H9 (cell line): Measurements from ENCODE around the gene SRRM2. TPM values are rescaled to one million over a fixed set of nuclear protein-coding genes. Genes with fewer than 3 reads are reported as not detected.

Source experiments
- DNase-seq: peaks from one replicate; pipeline ENCODE4 v3.0.0-alpha.2; 2017
- H2AFZ ChIP-seq: one replicate; pipeline ENCODE4 v1.6.1; 2013; ENCODE audit warnings: mild to moderate bottlenecking, low read length, control low read depth, moderate library complexity
- H2AK5ac ChIP-seq: 2 replicates; pipeline ENCODE4 v1.6.1; 2013; ENCODE audit warnings: low read length, control low read depth, mixed read lengths; ENCODE audit not compliant: insufficient read length
- H2BK120ac ChIP-seq: one replicate; pipeline ENCODE4 v1.6.1; 2013; ENCODE audit warnings: low read depth, mild to moderate bottlenecking, low read length, control low read depth, inconsistent platforms; ENCODE audit not compliant: poor library complexity, severe bottlenecking
- H2BK12ac ChIP-seq: 2 replicates; pipeline ENCODE4 v1.6.1; 2013; ENCODE audit warnings: low read length, control low read depth, mixed read lengths, low read depth; ENCODE audit not compliant: insufficient read length
- H2BK15ac ChIP-seq: 2 replicates; pipeline ENCODE4 v1.6.1; 2013; ENCODE audit warnings: low read depth, low read length, control low read depth
- H2BK20ac ChIP-seq: one replicate; pipeline ENCODE4 v1.6.1; 2013; ENCODE audit warnings: low read depth, mild to moderate bottlenecking, low read length, control low read depth, inconsistent platforms; ENCODE audit not compliant: poor library complexity, severe bottlenecking
- H2BK5ac ChIP-seq: 2 replicates; pipeline ENCODE4 v1.6.1; 2013; ENCODE audit warnings: low read length, control low read depth, mixed read lengths; ENCODE audit not compliant: insufficient read length
- H3K14ac ChIP-seq: 2 replicates; pipeline ENCODE4 v1.6.1; 2013; ENCODE audit warnings: low read length, control low read depth; ENCODE audit not compliant: insufficient read depth
- H3K18ac ChIP-seq: 2 replicates; pipeline ENCODE4 v1.6.1; 2013; ENCODE audit warnings: low read depth, mild to moderate bottlenecking, mixed read lengths, low read length, control low read depth; ENCODE audit not compliant: insufficient read length
- H3K23ac ChIP-seq: 2 replicates; pipeline ENCODE4 v1.6.1; 2013; ENCODE audit warnings: low read length, control low read depth, mixed read lengths, low read depth; ENCODE audit not compliant: insufficient read length
- H3K23me2 ChIP-seq: 2 replicates; pipeline ENCODE4 v1.6.1; 2013; ENCODE audit warnings: low read depth, mild to moderate bottlenecking, mixed read lengths, low read length, control low read depth; ENCODE audit not compliant: insufficient read length, poor library complexity, severe bottlenecking
- H3K27ac ChIP-seq: 2 replicates; pipeline ENCODE4 v1.5.1; 2013; ENCODE audit warnings: low read length, control low read depth, mixed read lengths, low read depth; ENCODE audit not compliant: insufficient read length
- H3K27me3 ChIP-seq: 2 replicates; pipeline ENCODE4 v1.6.1; 2013; ENCODE audit warnings: low read length, control low read depth, inconsistent platforms; ENCODE audit not compliant: insufficient read depth
- H3K4ac ChIP-seq: 2 replicates; pipeline ENCODE4 v1.6.1; 2013; ENCODE audit warnings: low read depth, mild to moderate bottlenecking, control low read depth, inconsistent platforms, low read length, moderate library complexity
- H3K4me1 ChIP-seq: 2 replicates; pipeline ENCODE4 v1.6.1; 2013; ENCODE audit warnings: low read length, control low read depth, inconsistent platforms; ENCODE audit not compliant: insufficient read depth
- H3K4me2 ChIP-seq: 2 replicates; pipeline ENCODE4 v1.6.1; 2013; ENCODE audit warnings: low read length, control low read depth, mixed read lengths; ENCODE audit not compliant: insufficient read length, insufficient read depth
- H3K56ac ChIP-seq: 2 replicates; pipeline ENCODE4 v1.6.1; 2013; ENCODE audit warnings: low read depth, mild to moderate bottlenecking, mixed read lengths, low read length, control low read depth; ENCODE audit not compliant: insufficient read length
- H3K79me1 ChIP-seq: 2 replicates; pipeline ENCODE4 v1.6.1; 2013; ENCODE audit warnings: low read depth, mild to moderate bottlenecking, moderate library complexity, low read length, control low read depth, inconsistent platforms; ENCODE audit not compliant: insufficient read depth, poor library complexity, severe bottlenecking
- H3K79me2 ChIP-seq: 2 replicates; pipeline ENCODE4 v1.6.1; 2013; ENCODE audit warnings: low read length, control low read depth, inconsistent platforms; ENCODE audit not compliant: insufficient read depth
- H3K9ac ChIP-seq: 2 replicates; pipeline ENCODE4 v1.6.1; 2013; ENCODE audit warnings: low read length, control low read depth, mixed read lengths; ENCODE audit not compliant: insufficient read length; ENCODE audit errors: extremely low read depth
- H3K9me3 ChIP-seq: one replicate; pipeline ENCODE4 v1.6.1; 2013; ENCODE audit warnings: low read depth, low read length, inconsistent platforms; ENCODE audit not compliant: control insufficient read depth
- H3T11ph ChIP-seq: one replicate; pipeline ENCODE4 v1.6.1; 2013; ENCODE audit warnings: mild to moderate bottlenecking, low read length, control low read depth, inconsistent platforms
- H4K20me1 ChIP-seq: one replicate; pipeline ENCODE4 v1.6.1; 2013; ENCODE audit not compliant: control insufficient read depth, insufficient read length, insufficient read depth
- H4K5ac ChIP-seq: 2 replicates; pipeline ENCODE4 v1.6.1; 2013; ENCODE audit warnings: low read depth, mild to moderate bottlenecking, mixed read lengths, low read length, control low read depth; ENCODE audit not compliant: insufficient read length
- H4K8ac ChIP-seq: replicated peaks from 2 replicates; pipeline ENCODE4 v1.6.1; 2013; ENCODE audit warnings: low read length, control low read depth, mixed read lengths, low read depth; ENCODE audit not compliant: insufficient read length
- H4K91ac ChIP-seq: 2 replicates; pipeline ENCODE4 v1.6.1; 2013; ENCODE audit warnings: low read depth, mild to moderate bottlenecking, moderate library complexity, mixed read lengths, low read length, control low read depth; ENCODE audit not compliant: insufficient read length
- H3K27ac Mint-ChIP-seq, 3 experiments: 2 replicates in 2 of 3; 3 replicates in 1 of 3; pipeline ENCODE4 v1.8.0; 2020 to 2021; ENCODE audit warnings: mixed read lengths in 3 of 3, mild to moderate bottlenecking in 1 of 3, moderate library complexity in 1 of 3
- H3K27me3 Mint-ChIP-seq: 2 replicates; pipeline ENCODE4 v1.8.0; 2021; ENCODE audit warnings: low read depth, mild to moderate bottlenecking, moderate library complexity, mixed read lengths
- H3K36me3 Mint-ChIP-seq, 3 experiments: 2 replicates in 2 of 3; 3 replicates in 1 of 3; pipeline ENCODE4 v1.8.0; 2020 to 2021; ENCODE audit warnings: low read depth in 3 of 3, mixed read lengths in 3 of 3; ENCODE audit not compliant: insufficient read depth in 1 of 3
- H3K4me1 Mint-ChIP-seq, 2 experiments: 2 replicates each; pipeline ENCODE4 v1.8.0; 2020; ENCODE audit warnings: mixed read lengths in 2 of 2
- H3K4me3 Mint-ChIP-seq, 2 experiments: 2 replicates in 1 of 2; 3 replicates in 1 of 2; pipeline ENCODE4 v1.8.0; 2020 to 2021; ENCODE audit warnings: mild to moderate bottlenecking in 2 of 2, mixed read lengths in 2 of 2, moderate library complexity in 1 of 2
- H3K9me3 Mint-ChIP-seq, 2 experiments: 2 replicates in 1 of 2; 3 replicates in 1 of 2; pipeline ENCODE4 v1.8.0; 2020; ENCODE audit warnings: mild to moderate bottlenecking in 2 of 2, mixed read lengths in 2 of 2, moderate library complexity in 1 of 2
- CTCF ChIP-seq: fragments of 200-600 bp; sonication (generic); conservative IDR thresholded peaks from 3 replicates; pipeline ENCODE4 v1.8.0; 2021; ENCODE audit warnings: antibody characterized with exemption, mild to moderate bottlenecking
- WGBS: extraction: QIAGEN DNeasy Blood & Tissue Kit; methylation state at CpG from one replicate; pipeline ENCODE4 v1.1.7; 2013; ENCODE audit warnings: missing lambda C conversion rate, low lambda C conversion rate, mixed read lengths; ENCODE audit not compliant: insufficient read length; ENCODE audit errors: extremely low coverage; 5-methylcytosine and 5-hydroxymethylcytosine counted together
- total RNA-seq: library from RNA; stranded (reverse); gene quantifications from 2 replicates; pipeline ENCODE4 v1.2.1, GENCODE V29; 2021

SRRM2 gene
- total RNA-seq, 1 experiment from 2014 or later: 694 TPM

GRCh38 chr16:2785101-2785991 is 32.9 kb downstream of the SRRM2 start:
- H3K4me1 Mint-ChIP-seq: peaks cover 5 to 20% of the 10 kb centered on the region in 2 experiments
- Histone ChIP-seq H3K9ac (no peak overlapping the region), H3T11ph (no peak overlapping the region), H3K9me3 (no peaks in the 10 kb centered on the region), H4K8ac (no peak overlapping the region), H2BK5ac (no peak overlapping the region), H3K4me1 (no peaks in the 10 kb centered on the region), H2AFZ (no peak overlapping the region), H4K5ac (no peak overlapping the region), H2BK12ac (no peak overlapping the region), H2AK5ac (no peak overlapping the region), H3K23me2 (no peaks in the 10 kb centered on the region), H3K4ac (no peak overlapping the region), H3K18ac (no peak overlapping the region), H3K27ac (no peak overlapping the region), H3K79me2 (no peaks in the 10 kb centered on the region; the same call in 1 of the 2 replicates), H2BK15ac (no peak overlapping the region), H3K14ac (no peak overlapping the region; the same call in 1 of the 2 replicates), H2BK20ac (no peak overlapping the region), H3K56ac (no peak overlapping the region), H4K91ac (no peak overlapping the region), H3K79me1 (no peaks in the 10 kb centered on the region), H3K27me3 (no peaks in the 10 kb centered on the region), H4K20me1 (no peaks in the 10 kb centered on the region), H3K23ac (no peak overlapping the region), H2BK120ac (no peak overlapping the region), H3K4me2 (no peak overlapping the region)
- no peak overlapping the region for H3K4me3 Mint-ChIP-seq
- no peaks in the 10 kb centered on the region for H3K36me3 Mint-ChIP-seq
- H3K27ac Mint-ChIP-seq: no peak overlapping the region
- peaks cover 15% of the 10 kb centered on the region for H3K27me3 Mint-ChIP-seq
- no CpG with 5 or more reads among the region's 79 CpGs for WGBS
- DNase-seq: peak; percentile 45
- no peaks in the 10 kb centered on the region for H3K9me3 Mint-ChIP-seq
- peak; percentile 47; the same call in 2 of the 3 replicates for TF ChIP-seq CTCF
